Peyer's patch (tissue), 4 donors: ENCODE measurements around the gene SFTA2. TPM values are rescaled to one million over a fixed set of nuclear protein-coding genes. Genes with fewer than 3 reads are reported as not detected.
A peak's percentile ranks its signal among the peaks of the same experiment; 100 is the strongest.

Experiments used
- DNase-seq, 3 donors: peaks; one replicate each; pipeline ENCODE4 v3.0.0-alpha.2; 2017 to 2019
- H3K27ac ChIP-seq, 4 donors: fragments of 200-600 bp; sonication (generic); one replicate each; pipeline ENCODE4 v1.5.1; 2016 to 2019
- H3K27me3 ChIP-seq, 2 donors: fragments of 200-600 bp; sonication (generic); one replicate each; pipeline ENCODE4 v1.5.1; 2019
- H3K36me3 ChIP-seq, 3 donors: fragments of 200-600 bp; sonication (generic); one replicate each; pipeline ENCODE4 v1.5.1; 2016 to 2019
- H3K4me1 ChIP-seq, 4 donors: fragments of 200-600 bp; sonication (generic); one replicate each; pipeline ENCODE4 v1.5.1; 2016 to 2019
- H3K4me3 ChIP-seq, 4 donors: fragments of 200-600 bp; sonication (generic); 1 replicate in 3 of 4; 2 replicates in 1 of 4; pipeline ENCODE4 v1.5.1; 2016 to 2019; ENCODE audit warnings: mild to moderate bottlenecking in 1 of 4
- H3K9me3 ChIP-seq, 4 donors: fragments of 200-600 bp; sonication (generic); one replicate each; pipeline ENCODE4 v1.5.1; 2016 to 2019; ENCODE audit warnings: mild to moderate bottlenecking in 1 of 4
- CTCF ChIP-seq, 6 experiments: fragments of 450-650 bp in 4 of 6; fragments of 200-600 bp in 2 of 6; sonication (generic) in 1 of 6; IDR thresholded peaks; one replicate each; pipeline ENCODE4 v1.5.1; 2017 to 2019; ENCODE audit warnings: antibody characterized with exemption in 6 of 6, mild to moderate bottlenecking in 3 of 6, moderate library complexity in 1 of 6
- POLR2A ChIP-seq, 2 donors: fragments of 450-650 bp; IDR thresholded peaks; one replicate each; pipeline ENCODE4 v1.5.1; 2017; ENCODE audit warnings: antibody characterized with exemption in 2 of 2, mild to moderate bottlenecking in 2 of 2, moderate library complexity in 2 of 2
- total RNA-seq, 4 donors: library from RNA; depleted of rRNA; stranded (reverse); fragments of >200 nt; gene quantifications; one replicate each; pipeline ENCODE4 v1.1.0, GENCODE V29; 2016

The SFTA2 gene
- total RNA-seq, 4 donors from 2014 or later, result not detected

GRCh38 chr6:30885481-30885998 is 46.4 kb downstream of the SFTA2 start:
- no peak for TF ChIP-seq CTCF (IDR thresholded peaks at IDR 0.05)
- TF ChIP-seq POLR2A (IDR thresholded peaks at IDR 0.05), result peak in 1 of 2 donors; percentile 34
- Histone ChIP-seq H3K9me3 (no peaks in the 10 kb centered on the region), H3K4me3 (peak overlapping the region; percentile 1 to 89 (median 75)), H3K27me3 (no peaks in the 10 kb centered on the region), H3K4me1 (peaks cover 3 to 38% (median 26%) of the 10 kb centered on the region in 4 donors), H3K27ac (peak overlapping the region; percentile 88 to 94 (median 92)), H3K36me3 (peaks cover 0 to 23% (median 0%) of the 10 kb centered on the region in 3 donors)
- peak in 2 of 3 donors; percentile 62 to 66 for DNase-seq

GRCh38 chr6:30884521-30885480 is 47.2 kb downstream of the SFTA2 start:
- peak; percentile 68 to 75 (median 74) for DNase-seq

GRCh38 chr6:30883685-30884520 is 48.1 kb downstream of the SFTA2 start, which contains the start of gene DDR1:
TSS of gene DDR1 (plus strand) at chr6:30884519. CDS start at chr6:30888730, 4,211 bp downstream.
- Histone ChIP-seq H3K27ac (peak within 1 kb of the TSS; percentile 88 to 94 (median 92)), H3K4me1 (peaks cover 3 to 38% (median 26%) of the 10 kb centered on the region in 4 donors), H3K9me3 (no peaks in the 10 kb centered on the region), H3K4me3 (peak within 1 kb of the TSS; percentile 65 to 93 (median 87)), H3K27me3 (no peaks in the 10 kb centered on the region), H3K36me3 (peaks cover 0 to 6% (median 0%) of the 10 kb centered on the region in 3 donors)
- DNase-seq, result peak; percentile 57 to 89 (median 84)
- TF ChIP-seq POLR2A (IDR thresholded peaks at IDR 0.05) (peak; percentile 60 to 63), CTCF (IDR thresholded peaks at IDR 0.05) (peak in 1 of 6 experiments; percentile 5)

More at GRCh38 chr6:30884521-30885480, 47.2 kb downstream of the SFTA2 start:
- no peaks in the 10 kb centered on the region for H3K27me3 ChIP-seq
- H3K4me1 ChIP-seq, result peaks cover 3 to 38% (median 26%) of the 10 kb centered on the region in 4 donors
- H3K4me3 ChIP-seq, result peak overlapping the region; percentile 65 to 93 (median 87)
- no peaks in the 10 kb centered on the region for H3K9me3 ChIP-seq
- peak overlapping the region; percentile 88 to 94 (median 92) for H3K27ac ChIP-seq
- H3K36me3 ChIP-seq, result peaks cover 0 to 15% (median 0%) of the 10 kb centered on the region in 3 donors
- TF ChIP-seq CTCF (IDR thresholded peaks at IDR 0.05) (no peak), POLR2A (IDR thresholded peaks at IDR 0.05) (peak in 1 of 2 donors; percentile 4)

- TF ChIP-seq CTCF (IDR thresholded peaks at IDR 0.05), result no peak
- peak in 1 of 2 donors; percentile 46 for TF ChIP-seq POLR2A (IDR thresholded peaks at IDR 0.05)
- Histone ChIP-seq H3K4me3 (peak overlapping the region; percentile 65 to 93 (median 87)), H3K27ac (peak overlapping the region; percentile 88 to 94 (median 92)), H3K4me1 (peaks cover 3 to 39% (median 26%) of the 10 kb centered on the region in 4 donors), H3K9me3 (no peaks in the 10 kb centered on the region), H3K27me3 (no peaks in the 10 kb centered on the region), H3K36me3 (no peaks in the 10 kb centered on the region)
- DNase-seq, result peak; percentile 87 to 89 (median 88)
These were observed 48.9 kb downstream of the SFTA2 start for GRCh38 chr6:30882759-30883684.
